Measurements from ENCODE around the gene CNOT4. TPM values are rescaled to one million over a fixed set of nuclear protein-coding genes. Genes with fewer than 3 reads are reported as not detected.
A peak's percentile ranks its signal among the peaks of the same experiment; 100 is the strongest.

CNOT4 gene
- total and polyA plus RNA-seq, 9 donors, result 9.1 to 38.9 (median 30.5) TPM

GRCh38 chr7:135510592-135511183 lies 786 bp upstream of the CNOT4 start:
- Histone ChIP-seq H3K4me3 (peak overlapping the region; percentile 84), H3K9me3 (no peaks in the 10 kb centered on the region), H3K27ac (no peak overlapping the region), H3K4me1 (ENCODE audit: insufficient read depth) (peaks cover 4% of the 10 kb centered on the region), H3K36me3 (no peaks in the 10 kb centered on the region), H3K27me3 (no peaks in the 10 kb centered on the region)
- TF ChIP-seq, protein P1, sequence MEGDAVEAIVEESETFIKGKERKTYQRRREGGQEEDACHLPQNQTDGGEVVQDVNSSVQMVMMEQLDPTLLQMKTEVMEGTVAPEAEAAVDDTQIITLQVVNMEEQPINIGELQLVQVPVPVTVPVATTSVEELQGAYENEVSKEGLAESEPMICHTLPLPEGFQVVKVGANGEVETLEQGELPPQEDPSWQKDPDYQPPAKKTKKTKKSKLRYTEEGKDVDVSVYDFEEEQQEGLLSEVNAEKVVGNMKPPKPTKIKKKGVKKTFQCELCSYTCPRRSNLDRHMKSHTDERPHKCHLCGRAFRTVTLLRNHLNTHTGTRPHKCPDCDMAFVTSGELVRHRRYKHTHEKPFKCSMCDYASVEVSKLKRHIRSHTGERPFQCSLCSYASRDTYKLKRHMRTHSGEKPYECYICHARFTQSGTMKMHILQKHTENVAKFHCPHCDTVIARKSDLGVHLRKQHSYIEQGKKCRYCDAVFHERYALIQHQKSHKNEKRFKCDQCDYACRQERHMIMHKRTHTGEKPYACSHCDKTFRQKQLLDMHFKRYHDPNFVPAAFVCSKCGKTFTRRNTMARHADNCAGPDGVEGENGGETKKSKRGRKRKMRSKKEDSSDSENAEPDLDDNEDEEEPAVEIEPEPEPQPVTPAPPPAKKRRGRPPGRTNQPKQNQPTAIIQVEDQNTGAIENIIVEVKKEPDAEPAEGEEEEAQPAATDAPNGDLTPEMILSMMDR (IDR thresholded peaks at IDR 0.05), result no peak
- TF ChIP-seq POLR2A (IDR thresholded peaks at IDR 0.05) (no peak), EP300 (IDR thresholded peaks at IDR 0.05) (no peak)
- WGBS, 3 donors, result 1 to 2% (median 1%) methylated on average over 17 of the region's 17 CpGs
- intact Hi-C loops (cut with DNase I), result no loop called here
- DNase-seq, result peak in 1 of 5 donors; percentile 22

GRCh38 chr7:135509589-135509838 lies 388 bp downstream of the CNOT4 start:
- WGBS, 3 donors, result 0% methylated on average over 14 of the region's 14 CpGs
- TF ChIP-seq POLR2A (IDR thresholded peaks at IDR 0.05) (no peak), EP300 (IDR thresholded peaks at IDR 0.05) (no peak)
- TF ChIP-seq, protein P1 (IDR thresholded peaks at IDR 0.05), result no peak
- Histone ChIP-seq H3K36me3 (no peaks in the 10 kb centered on the region), H3K4me3 (peak overlapping the region; percentile 84), H3K4me1 (ENCODE audit: insufficient read depth) (peaks cover 4% of the 10 kb centered on the region), H3K27ac (peak overlapping the region; percentile 72 to 90), H3K9me3 (no peaks in the 10 kb centered on the region), H3K27me3 (no peaks in the 10 kb centered on the region)
- DNase-seq, result no peak
- intact Hi-C loops (cut with DNase I), result loop anchor here in 1 of 4 donors (5.0 kb wide), 1 partner anchor 232 kb away; no protein-coding TSS in a partner anchor

GRCh38 chr7:135508883-135509588 lies 866 bp downstream of the CNOT4 start:
- TF ChIP-seq, protein P1 (IDR thresholded peaks at IDR 0.05), result no peak
- no peak for TF ChIP-seq POLR2A (IDR thresholded peaks at IDR 0.05)
- TF ChIP-seq EP300 (IDR thresholded peaks at IDR 0.05), result no peak
- Histone ChIP-seq H3K27ac (peak overlapping the region; percentile 72 to 90), H3K36me3 (no peaks in the 10 kb centered on the region), H3K9me3 (no peaks in the 10 kb centered on the region), H3K4me1 (ENCODE audit: insufficient read depth) (peaks cover 4% of the 10 kb centered on the region), H3K27me3 (no peaks in the 10 kb centered on the region), H3K4me3 (peak overlapping the region; percentile 84)
- peak in 3 of 5 donors; percentile 13 to 35 (median 19) for DNase-seq
- WGBS, 3 donors, result 0 to 1% (median 0%) methylated on average over 17 of the region's 17 CpGs
- intact Hi-C loops (cut with DNase I), result loop anchor here in 1 of 4 donors (5.0 kb wide), 1 partner anchor 232 kb away; no protein-coding TSS in a partner anchor

GRCh38 chr7:135501402-135501801 lies 8.5 kb downstream of the CNOT4 start:
- H3K27ac ChIP-seq, result no peak overlapping the region
- intact Hi-C loops (cut with DNase I), result no loop called here
- TF ChIP-seq POLR2A (IDR thresholded peaks at IDR 0.05) (no peak), EP300 (IDR thresholded peaks at IDR 0.05) (no peak)
- TF ChIP-seq, protein P1 (IDR thresholded peaks at IDR 0.05), result no peak
- H3K27me3 ChIP-seq, result no peaks in the 10 kb centered on the region
- peaks cover 8% of the 10 kb centered on the region for H3K4me1 ChIP-seq (ENCODE audit: insufficient read depth)
- H3K9me3 ChIP-seq, result no peaks in the 10 kb centered on the region
- no peak overlapping the region for H3K4me3 ChIP-seq
- H3K36me3 ChIP-seq, result no peaks in the 10 kb centered on the region
- WGBS, 3 donors, result 84 to 90% (median 84%) methylated on average over 2 of the region's 2 CpGs
- DNase-seq, result no peak
